Activated naive CD8-positive, alpha-beta T cell treated with anti-CD3 and anti-CD28 coated beads, Interleukin-2, amount 50 U/mL, for 16 hours (primary cell): ENCODE measurements around the gene HOXC6.

Experiments used
- DNase-seq: peaks from one replicate; pipeline ENCODE4 v3.0.0-alpha.2; 2020; ENCODE audit warnings: low read depth, low spot score

Gene HOXC6

GRCh38 chr12:54015018-54015931 lies 13.0 kb upstream of the HOXC6 start:
- DNase-seq = no peak

- no peak for DNase-seq
Observed at GRCh38 chr12:54016051-54016450, 12.2 kb upstream of the HOXC6 start.

- no peak for DNase-seq
Observed at GRCh38 chr12:54016478-54016964, 11.7 kb upstream of the HOXC6 start.

GRCh38 chr12:54017027-54017788 lies 11.0 kb upstream of the HOXC6 start:
- DNase-seq = no peak

GRCh38 chr12:54017878-54018467 lies 10.3 kb upstream of the HOXC6 start:
- DNase-seq = peak; percentile 40

GRCh38 chr12:54018468-54018984 lies 9.7 kb upstream of the HOXC6 start:
- no peak for DNase-seq

GRCh38 chr12:54019091-54019811 lies 9.0 kb upstream of the HOXC6 start:
- DNase-seq = no peak

GRCh38 chr12:54019924-54020590 lies 8.2 kb upstream of the HOXC6 start:
- DNase-seq = no peak

- DNase-seq = no peak
Observed at GRCh38 chr12:54020591-54021405, 7.4 kb upstream of the HOXC6 start.

GRCh38 chr12:54021432-54022013 lies 6.7 kb upstream of the HOXC6 start:
- DNase-seq = no peak

GRCh38 chr12:54022960-54023884 lies 5.0 kb upstream of the HOXC6 start:
- no peak for DNase-seq

GRCh38 chr12:54024127-54024526 lies 4.1 kb upstream of the HOXC6 start:
- no peak for DNase-seq

- DNase-seq = no peak
Observed at GRCh38 chr12:54024581-54025305, 3.5 kb upstream of the HOXC6 start.

- DNase-seq = no peak
Observed at GRCh38 chr12:54025499-54026405, 2.5 kb upstream of the HOXC6 start.

- DNase-seq = no peak
Observed at GRCh38 chr12:54026640-54027441, 1.4 kb upstream of the HOXC6 start.

- DNase-seq = no peak
Observed at GRCh38 chr12:54027442-54027786, 826 bp upstream of the HOXC6 start.
